ENCODE data around the gene STK11.

STK11 gene, protein sequence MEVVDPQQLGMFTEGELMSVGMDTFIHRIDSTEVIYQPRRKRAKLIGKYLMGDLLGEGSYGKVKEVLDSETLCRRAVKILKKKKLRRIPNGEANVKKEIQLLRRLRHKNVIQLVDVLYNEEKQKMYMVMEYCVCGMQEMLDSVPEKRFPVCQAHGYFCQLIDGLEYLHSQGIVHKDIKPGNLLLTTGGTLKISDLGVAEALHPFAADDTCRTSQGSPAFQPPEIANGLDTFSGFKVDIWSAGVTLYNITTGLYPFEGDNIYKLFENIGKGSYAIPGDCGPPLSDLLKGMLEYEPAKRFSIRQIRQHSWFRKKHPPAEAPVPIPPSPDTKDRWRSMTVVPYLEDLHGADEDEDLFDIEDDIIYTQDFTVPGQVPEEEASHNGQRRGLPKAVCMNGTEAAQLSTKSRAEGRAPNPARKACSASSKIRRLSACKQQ

GRCh38 chr19:1205114-1206099 lies at the start of gene STK11:
Gene STK11 (plus strand): TSS chr19:1205778. CDS start chr19:1206914, 1,136 bp downstream.
- peak; percentile 70 to 99 (median 97) for DNase-seq

- no peak for DNase-seq
Measured at GRCh38 chr19:1156305-1156801, 49.2 kb upstream of the STK11 start.

- no peak for DNase-seq
Measured at GRCh38 chr19:1156830-1157615, 48.6 kb upstream of the STK11 start.

DNA sequence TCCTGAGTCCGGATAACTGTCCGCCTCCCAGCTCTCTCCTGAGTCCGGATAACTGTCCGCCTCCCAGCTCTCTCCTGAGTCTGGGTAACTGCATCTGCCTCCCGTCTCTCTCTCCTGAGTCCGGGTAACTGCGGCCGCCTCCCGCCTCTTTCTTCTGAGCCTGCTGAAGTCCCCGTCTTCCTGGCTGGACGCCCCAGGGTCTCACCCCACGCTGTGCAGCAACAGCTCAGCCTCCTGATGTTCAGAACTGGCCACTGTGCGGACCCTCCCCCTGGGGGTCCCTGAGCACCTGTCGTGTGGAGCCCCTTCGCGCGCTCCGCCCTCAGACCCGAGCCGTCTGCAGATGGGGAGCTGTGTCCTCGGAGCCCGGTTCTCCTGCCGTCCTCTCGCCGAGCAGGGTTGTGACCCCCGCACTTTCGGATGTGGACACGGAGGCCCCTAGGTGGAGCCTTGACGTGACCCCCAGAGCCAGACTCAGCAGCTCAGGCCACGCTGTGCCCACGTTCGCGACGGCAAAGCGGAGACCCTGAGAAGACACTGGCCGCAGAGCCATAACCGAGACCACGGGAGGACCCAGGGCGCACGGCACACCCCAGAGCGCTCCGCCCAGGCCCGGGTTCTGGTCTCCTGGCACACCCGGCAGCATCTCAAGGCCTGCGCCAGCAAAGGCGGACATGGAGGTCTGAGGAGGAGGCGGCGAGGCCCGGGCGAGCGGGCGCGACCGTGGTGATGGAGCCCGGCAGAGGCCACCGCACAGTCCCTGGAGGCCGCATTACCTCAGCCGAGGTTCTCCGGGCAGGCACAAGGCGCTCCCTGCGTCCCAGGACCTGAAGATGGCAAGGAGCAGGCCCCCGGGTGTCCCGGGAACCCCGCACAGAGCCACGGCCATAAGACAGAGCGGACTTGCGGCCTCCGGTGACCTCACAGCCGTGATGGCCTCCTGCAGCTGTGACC lies 47.4 kb upstream of the STK11 start:
- no peak for DNase-seq

DNA sequence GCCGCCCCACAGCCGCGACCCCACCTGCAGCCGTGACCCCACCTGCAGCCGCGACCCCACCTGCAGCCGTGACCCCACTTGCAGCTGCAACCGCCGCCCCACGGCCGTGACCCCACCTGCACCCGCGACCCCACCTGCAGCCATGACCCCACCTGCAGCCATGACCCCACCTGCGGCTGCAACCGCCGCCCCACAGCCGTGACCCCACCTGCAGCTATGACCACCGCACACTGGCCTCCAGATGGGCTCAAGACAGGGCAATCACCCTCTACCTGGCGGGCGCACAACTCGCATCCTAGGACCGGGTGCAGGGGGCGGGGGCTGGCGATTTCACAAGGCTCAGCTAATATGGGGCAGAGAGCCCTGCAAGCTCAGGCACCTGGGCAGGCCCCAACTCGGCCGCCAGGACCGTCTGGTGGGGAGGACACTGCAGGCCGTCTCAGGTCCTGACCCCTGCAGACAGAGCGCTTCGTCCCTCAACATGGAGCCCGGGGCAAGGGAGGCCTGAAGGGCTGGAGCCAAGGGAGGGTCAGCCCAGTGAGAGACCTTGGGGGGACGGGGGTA lies 46.6 kb upstream of the STK11 start:
- DNase-seq = no peak

- no peak for DNase-seq
Measured at GRCh38 chr19:1159864-1160595, 45.5 kb upstream of the STK11 start.

DNA sequence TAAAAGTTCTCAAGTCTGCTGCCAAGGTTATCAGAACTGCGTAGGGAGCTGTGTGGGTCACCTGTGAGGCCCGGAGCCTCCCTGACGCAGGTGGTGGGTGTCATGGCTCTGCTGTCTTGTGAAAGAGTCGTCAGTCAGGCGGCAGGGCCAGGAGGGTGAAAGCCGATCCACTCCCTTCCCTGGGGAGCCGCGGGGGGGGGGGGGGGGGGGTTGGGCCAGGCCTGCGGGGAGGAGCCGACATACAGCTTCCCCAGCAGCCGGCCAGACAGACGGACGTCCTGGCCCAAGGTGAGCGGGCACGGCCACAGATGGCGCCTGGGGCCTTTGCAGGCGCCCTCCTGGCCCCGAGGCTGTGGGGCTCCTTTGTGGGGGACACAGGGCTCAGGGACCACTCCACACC lies 43.9 kb upstream of the STK11 start:
- DNase-seq = no peak

GRCh38 chr19:1162404-1163282 lies 42.9 kb upstream of the STK11 start:
- no peak for DNase-seq

DNA sequence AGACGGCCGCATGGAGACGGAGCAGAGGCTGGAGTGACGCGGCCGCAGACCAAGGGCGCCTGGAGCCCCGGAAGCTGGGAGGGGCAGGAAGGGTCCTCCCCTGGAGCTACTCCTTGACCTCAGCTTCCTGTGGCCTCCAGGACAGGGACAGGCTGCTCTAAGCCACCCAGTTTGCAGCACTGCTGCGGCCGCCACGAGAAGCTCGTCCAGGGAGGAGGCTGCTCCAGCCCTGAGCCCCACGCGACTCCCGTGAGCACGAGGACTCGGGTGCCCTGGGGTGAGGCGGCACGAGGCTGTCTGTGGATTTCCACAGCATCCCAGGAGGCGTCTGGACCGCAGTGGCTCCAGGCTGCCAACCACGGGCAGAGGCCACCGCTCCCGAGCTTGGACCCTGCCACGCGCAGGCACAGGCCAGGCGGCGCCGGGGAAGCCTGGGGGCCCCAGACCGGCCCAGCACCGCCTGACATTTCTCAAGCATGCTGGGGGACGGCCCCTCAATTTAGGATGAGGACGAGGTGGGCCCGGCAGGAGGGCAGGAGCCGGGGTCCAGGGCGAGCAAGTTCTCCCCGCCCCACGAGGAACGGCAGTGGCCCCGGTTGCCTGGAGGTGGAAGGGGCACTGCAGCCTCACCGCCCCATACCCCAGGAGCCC lies 42.2 kb upstream of the STK11 start:
- no peak for DNase-seq

DNA sequence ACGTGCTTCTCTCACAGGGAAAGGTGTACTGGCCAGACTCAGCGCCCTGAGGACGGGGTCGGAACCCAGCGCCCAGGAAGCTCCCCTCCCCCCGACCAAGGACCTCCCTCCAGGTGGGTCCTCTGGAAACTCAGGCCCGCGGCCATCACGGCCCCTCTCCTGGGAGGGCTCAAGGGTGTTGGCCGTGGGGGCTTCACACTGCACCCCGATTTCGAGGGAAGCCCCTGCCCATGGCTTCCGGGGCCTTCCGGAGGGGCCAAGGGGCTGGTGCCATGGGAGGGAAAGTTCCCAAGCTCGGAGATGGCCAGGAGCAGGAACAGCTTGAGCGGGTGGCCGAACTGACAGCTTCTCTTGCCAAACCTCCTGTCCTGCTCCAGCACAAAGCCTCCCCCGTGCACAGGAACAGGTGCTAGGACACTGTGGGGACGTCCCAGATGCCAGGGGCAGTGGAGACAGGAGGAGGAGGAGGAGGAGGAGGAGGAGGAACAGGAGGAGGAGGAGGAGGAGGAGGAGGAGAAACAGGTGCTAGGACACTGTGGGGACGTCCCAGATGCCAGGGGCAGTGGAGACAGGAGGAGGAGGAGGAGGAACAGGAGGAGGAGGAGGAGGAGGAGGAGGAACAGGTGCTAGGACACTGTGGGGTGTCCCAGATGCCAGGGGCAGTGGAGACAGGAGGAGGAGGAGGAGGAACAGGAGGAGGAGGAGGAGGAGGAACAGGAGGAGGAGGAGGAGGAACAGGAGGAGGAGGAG lies 41.5 kb upstream of the STK11 start:
- no peak for DNase-seq

DNA sequence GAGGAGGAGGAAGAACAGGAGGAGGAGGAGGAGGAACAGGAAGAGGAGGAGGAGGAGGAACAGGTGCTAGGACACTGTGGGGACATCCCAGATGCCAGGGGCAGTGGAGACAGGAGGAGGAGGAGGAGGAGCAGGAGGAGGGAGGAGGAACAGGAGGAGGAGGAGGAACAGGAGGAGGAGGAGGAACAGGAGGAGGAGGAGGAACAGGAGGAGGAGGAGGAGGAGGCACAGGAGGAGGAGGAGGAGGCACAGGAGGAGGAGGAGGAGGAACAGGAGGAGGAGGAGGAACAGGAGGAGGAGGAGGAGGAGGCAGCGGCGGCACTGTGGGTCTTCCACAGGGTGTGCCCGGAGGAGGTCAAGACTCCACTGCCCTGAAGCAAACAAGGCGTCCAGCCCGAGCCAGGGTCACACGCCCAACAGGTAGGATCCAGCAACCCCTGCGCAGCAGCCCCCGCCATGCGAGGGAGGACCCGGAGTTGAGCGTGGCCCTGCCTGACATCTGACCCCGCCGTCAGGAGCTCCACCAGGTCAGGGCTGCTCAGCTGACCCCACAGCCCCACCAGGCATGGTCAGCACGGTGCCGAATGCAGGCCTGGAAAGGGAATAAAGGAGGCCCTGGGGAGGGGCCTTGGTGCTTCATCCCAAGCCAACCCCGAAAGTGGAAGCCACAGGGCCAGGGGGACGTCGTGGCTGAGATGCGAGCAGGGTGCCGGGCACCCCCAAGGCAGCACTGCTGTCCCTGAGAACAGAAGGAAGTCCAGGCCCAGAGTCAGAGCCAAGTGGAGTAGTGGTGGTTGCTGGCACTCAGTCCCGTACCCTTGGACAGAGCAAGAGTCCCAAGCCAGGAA lies 40.7 kb upstream of the STK11 start:
- no peak for DNase-seq

GRCh38 chr19:1166872-1167573 lies 38.6 kb upstream of the STK11 start:
- DNase-seq = no peak

GRCh38 chr19:1167687-1168571 lies 37.6 kb upstream of the STK11 start:
- DNase-seq = no peak
